ENCODE data around the gene LANCL2. TPM values are rescaled to one million over a fixed set of nuclear protein-coding genes. Genes with fewer than 3 reads are reported as not detected.

The LANCL2 gene
- total RNA-seq, 1 donor from 2014 or later = 29.2 TPM

DNA sequence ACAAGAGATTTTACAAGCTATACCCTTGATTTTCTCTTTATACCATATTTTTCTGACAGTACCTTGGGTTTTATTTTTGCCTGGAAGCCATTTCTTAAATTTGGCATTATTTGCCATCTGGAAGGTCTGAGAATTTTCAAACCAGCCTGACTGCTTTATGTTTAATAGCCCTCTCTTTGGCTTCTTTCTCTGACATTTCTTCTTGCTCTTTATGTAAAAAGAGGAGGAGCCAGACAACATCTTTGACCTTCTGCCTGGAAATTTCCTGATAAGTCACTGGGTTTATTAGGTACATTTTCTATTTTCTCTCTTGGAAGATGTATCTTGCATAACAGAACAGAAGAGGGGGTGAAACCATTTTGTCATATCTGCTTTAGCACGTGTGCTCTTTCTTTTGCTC is 79.6 kb downstream of the LANCL2 start:
- no peak overlapping the region for H3K4me3 ChIP-seq (ENCODE audit: low read depth, low read length)
- TF ChIP-seq, protein P1, sequence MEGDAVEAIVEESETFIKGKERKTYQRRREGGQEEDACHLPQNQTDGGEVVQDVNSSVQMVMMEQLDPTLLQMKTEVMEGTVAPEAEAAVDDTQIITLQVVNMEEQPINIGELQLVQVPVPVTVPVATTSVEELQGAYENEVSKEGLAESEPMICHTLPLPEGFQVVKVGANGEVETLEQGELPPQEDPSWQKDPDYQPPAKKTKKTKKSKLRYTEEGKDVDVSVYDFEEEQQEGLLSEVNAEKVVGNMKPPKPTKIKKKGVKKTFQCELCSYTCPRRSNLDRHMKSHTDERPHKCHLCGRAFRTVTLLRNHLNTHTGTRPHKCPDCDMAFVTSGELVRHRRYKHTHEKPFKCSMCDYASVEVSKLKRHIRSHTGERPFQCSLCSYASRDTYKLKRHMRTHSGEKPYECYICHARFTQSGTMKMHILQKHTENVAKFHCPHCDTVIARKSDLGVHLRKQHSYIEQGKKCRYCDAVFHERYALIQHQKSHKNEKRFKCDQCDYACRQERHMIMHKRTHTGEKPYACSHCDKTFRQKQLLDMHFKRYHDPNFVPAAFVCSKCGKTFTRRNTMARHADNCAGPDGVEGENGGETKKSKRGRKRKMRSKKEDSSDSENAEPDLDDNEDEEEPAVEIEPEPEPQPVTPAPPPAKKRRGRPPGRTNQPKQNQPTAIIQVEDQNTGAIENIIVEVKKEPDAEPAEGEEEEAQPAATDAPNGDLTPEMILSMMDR (conservative IDR thresholded peaks at IDR 0.05; ENCODE audit: low read depth, low read length) = no peak
- no peak for DNase-seq (ENCODE audit: low read depth)

DNA sequence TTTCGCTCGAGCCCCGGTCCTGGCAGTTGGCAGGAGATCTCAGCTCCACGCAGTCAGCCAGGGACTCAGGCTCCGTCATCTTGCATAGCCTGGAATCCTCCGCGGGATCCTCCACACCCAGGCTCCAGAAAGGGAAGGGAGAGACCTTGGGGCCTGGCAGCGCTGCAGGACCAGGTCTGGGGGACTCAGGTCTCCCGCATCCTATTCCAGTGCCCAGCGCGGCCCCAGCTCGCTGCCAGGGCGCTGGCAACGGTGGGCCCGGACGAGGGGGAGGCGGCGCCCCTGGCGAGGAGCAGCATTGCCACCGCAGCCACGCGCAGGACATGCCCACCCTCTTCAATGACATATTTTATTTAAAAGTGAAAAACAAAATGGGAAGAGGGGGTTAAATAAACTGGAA is 83.4 kb downstream of the LANCL2 start:
- TF ChIP-seq, protein P1 (conservative IDR thresholded peaks at IDR 0.05; ENCODE audit: low read depth, low read length) = no peak
- no peak overlapping the region for H3K4me3 ChIP-seq (ENCODE audit: low read depth, low read length)
- DNase-seq (ENCODE audit: low read depth) = no peak

DNA sequence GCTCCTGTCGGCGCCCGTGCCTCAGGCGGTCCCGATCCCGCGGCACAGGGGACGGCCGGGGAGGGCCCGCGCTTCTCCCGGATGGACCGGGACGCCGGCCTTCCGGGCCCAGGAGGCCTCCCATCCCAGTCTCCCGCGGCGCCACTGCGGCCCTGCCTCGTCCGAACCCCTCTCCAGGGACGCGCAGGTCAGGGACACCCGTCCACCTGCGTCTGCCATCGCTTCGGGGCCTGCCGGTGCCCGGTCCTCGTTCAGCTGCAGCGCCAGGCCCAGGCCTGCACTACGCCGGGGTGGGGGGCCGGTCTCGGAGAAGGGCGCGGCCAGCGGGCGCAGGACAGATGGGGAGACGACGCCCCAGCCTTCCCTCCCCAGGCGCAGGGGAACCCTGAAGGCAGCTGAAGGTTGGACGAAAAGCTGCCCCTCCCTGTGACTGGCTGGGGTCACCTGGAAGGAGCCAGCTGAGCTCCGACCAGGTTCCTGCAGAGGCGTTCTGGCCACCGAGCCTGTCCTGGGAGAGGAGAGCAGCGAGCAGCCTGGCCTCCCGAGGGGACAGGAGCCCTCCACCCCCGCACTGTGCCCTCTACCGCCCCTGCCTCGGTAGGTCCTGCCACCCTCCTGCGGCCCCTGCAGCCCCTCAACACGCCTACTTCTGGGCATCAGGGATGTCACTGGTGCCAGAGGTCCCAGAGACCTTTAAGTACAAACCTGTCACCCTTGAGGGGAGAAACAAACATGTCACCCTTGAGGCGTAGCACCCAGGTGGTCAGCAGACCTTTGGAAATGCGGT is 84.3 kb downstream of the LANCL2 start:
- DNase-seq (ENCODE audit: low read depth) = no peak
- H3K4me3 ChIP-seq (ENCODE audit: low read depth, low read length) = no peak overlapping the region
- TF ChIP-seq, protein P1 (conservative IDR thresholded peaks at IDR 0.05; ENCODE audit: low read depth, low read length) = no peak

DNA sequence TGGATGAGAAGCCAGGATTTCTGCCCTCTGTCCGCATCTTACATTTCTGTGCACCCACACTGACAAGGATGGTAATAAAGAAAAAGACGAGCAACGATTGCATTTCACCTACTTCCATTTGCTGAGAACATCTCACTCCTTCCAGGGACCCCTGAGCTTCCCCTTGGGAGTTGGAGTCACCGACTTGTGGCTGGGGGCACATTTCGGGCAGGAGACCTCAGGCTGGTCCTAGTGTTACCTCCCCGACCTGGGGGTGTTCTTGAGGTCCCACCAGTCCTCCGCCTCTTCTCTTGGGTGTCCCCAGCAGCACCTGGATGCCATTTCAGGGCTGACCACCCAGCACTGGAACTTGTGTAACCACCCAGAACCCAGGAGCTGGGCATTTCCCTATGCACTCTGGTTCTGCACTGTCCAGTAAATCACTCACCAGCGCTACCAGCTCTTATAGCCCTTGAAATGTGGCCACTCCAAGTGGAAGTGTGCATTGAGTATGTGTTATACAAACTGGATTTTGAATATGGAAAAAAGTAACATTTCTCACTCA is 84.9 kb downstream of the LANCL2 start:
- no peak overlapping the region for H3K4me3 ChIP-seq (ENCODE audit: low read depth, low read length)
- TF ChIP-seq, protein P1 (conservative IDR thresholded peaks at IDR 0.05; ENCODE audit: low read depth, low read length) = no peak
- no peak for DNase-seq (ENCODE audit: low read depth)

DNA sequence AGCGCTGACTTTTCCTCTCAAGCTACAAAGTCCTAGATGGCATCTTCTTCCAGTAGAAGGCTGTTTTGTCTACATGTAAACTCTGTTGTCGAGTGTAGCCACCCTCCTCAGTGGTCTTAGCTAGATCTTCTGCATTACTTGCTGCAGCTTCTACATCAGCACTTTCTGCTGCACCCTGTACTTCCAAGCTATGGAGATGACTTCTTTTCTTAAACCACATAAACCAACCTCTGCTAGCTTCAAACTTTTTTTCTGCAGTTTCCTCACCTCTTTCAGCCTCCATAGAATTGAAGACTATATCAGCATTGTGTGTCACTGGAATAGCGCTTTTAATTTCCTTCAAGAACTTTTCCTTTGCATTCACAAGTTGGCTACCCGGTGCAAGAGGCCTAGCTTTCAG is 87.8 kb downstream of the LANCL2 start:
- DNase-seq (ENCODE audit: low read depth) = no peak
- H3K4me3 ChIP-seq (ENCODE audit: low read depth, low read length) = no peak overlapping the region
- TF ChIP-seq, protein P1 (conservative IDR thresholded peaks at IDR 0.05; ENCODE audit: low read depth, low read length) = no peak

DNA sequence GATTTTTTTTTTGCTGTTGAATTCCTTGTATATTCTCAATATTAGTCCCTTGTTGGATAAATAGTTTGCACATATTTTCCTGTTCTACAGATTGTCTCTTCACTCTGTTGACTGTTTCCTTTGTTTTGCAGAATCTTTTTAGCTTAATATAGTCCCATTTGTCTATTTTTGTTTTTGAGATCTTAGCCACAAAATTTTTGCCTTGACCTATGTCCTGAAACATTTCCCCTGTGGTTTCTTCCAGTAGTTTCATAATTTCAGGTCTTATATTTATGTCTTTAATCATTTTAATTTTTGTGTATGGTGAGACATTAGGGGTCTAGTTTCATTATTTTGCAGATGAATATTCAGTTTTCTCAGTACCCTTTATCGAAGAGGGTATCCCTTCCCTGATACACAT is 92.7 kb downstream of the LANCL2 start:
- TF ChIP-seq, protein P1 (conservative IDR thresholded peaks at IDR 0.05; ENCODE audit: low read depth, low read length) = no peak
- no peak overlapping the region for H3K4me3 ChIP-seq (ENCODE audit: low read depth, low read length)
- no peak for DNase-seq (ENCODE audit: low read depth)

DNA sequence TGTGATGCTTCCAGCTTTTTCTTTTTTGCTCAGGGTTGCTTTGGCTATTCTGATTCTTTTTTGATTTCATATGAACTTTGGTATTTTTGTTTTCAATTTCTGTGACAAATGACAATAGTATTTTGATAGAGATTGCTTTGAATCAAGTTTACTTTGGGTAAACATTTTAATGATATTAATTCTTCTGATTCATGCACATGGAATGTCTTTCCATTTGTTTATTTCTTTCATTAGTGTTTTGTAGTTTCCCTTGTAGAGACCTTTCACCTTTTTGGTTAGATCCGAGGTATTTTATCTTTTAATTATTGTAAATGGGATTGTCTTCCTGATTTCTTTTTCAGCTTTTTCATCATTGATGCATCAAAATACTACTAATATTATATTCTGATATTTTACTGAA is 93.2 kb downstream of the LANCL2 start:
- TF ChIP-seq, protein P1 (conservative IDR thresholded peaks at IDR 0.05; ENCODE audit: low read depth, low read length) = no peak
- H3K4me3 ChIP-seq (ENCODE audit: low read depth, low read length) = no peak overlapping the region
- DNase-seq (ENCODE audit: low read depth) = no peak
